Endothelial cell of umbilical vein (primary cell): ENCODE measurements around the gene DAPK2. TPM values are rescaled to one million over a fixed set of nuclear protein-coding genes. Genes with fewer than 3 reads are reported as not detected.

Experiments used
- BruUV-seq: library from RNA; stranded (reverse); fragments of 400-500 nt; replicated peaks from 2 replicates; lab custom pipeline; 2021; lab: Mats Ljungman, UMichigan
- CTCF ChIA-PET: fragments of 300-600, 350-600 bp; sonication (Branson Sonifier 250); formaldehyde crosslinking; loops from one replicate; lab custom pipeline; 2021; ENCODE audit warnings: antibody characterized with exemption, inconsistent platforms; lab: Charles Lee
- POLR2A ChIA-PET: fragments of 300-600, 350-600 bp; sonication (Branson Sonifier 250); formaldehyde crosslinking; loops from one replicate; lab custom pipeline; 2021; ENCODE audit warnings: antibody characterized with exemption, inconsistent platforms; lab: Charles Lee
- DNase-seq: peaks from one replicate; pipeline ENCODE4 v3.0.0-alpha.2; 2011; ENCODE audit warnings: low read depth, low spot score
- FAIRE-seq: peaks from 2 replicates; lab custom pipeline; 2011; peaks lifted over from hg19 to GRCh38; lab: Jason Lieb, UNC
- H2AFZ ChIP-seq: 2 replicates; pipeline ENCODE4 v1.6.0; 2012; ENCODE audit warnings: low read depth, low read length, control low read depth, inconsistent platforms
- H3K27ac ChIP-seq: 2 replicates; pipeline ENCODE4 v1.5.1; 2011; ENCODE audit warnings: low read depth, mild to moderate bottlenecking, control low read depth, low read length, moderate library complexity; ENCODE audit not compliant: insufficient read depth
- H3K27me3 ChIP-seq, 2 experiments: 2 replicates each; pipeline versions ENCODE4 v1.6.0 to v1.6.1; 2011; ENCODE audit warnings: low read length in 2 of 2, mixed read lengths in 1 of 2; ENCODE audit not compliant: control insufficient read depth in 2 of 2, insufficient read depth in 2 of 2
- H3K36me3 ChIP-seq, 2 experiments: 2 replicates in 1 of 2; 3 replicates in 1 of 2; pipeline ENCODE4 v1.5.1; 2011; ENCODE audit warnings: low read length in 2 of 2, mild to moderate bottlenecking in 1 of 2, moderate library complexity in 1 of 2; ENCODE audit not compliant: control insufficient read depth in 2 of 2, insufficient read depth in 2 of 2; ENCODE audit errors: extremely low read depth in 1 of 2
- H3K4me1 ChIP-seq: 3 replicates; pipeline ENCODE4 v1.5.1; 2011; ENCODE audit warnings: mild to moderate bottlenecking, low read length; ENCODE audit not compliant: control insufficient read depth, insufficient read depth; ENCODE audit errors: extremely low read depth
- H3K4me2 ChIP-seq: 2 replicates; pipeline ENCODE4 v1.6.1; 2011; ENCODE audit warnings: low read length, control low read depth, mixed read lengths; ENCODE audit not compliant: insufficient read depth
- H3K4me3 ChIP-seq, 3 experiments: fragments of 200-600 bp in 1 of 3; sonication (generic), shearing (Covaris generic) in 1 of 3; replicated peaks in 1 of 3; 2 replicates each; pipeline ENCODE4 v1.5.1; 2011 to 2016; ENCODE audit warnings: control low read depth in 3 of 3, low read length in 3 of 3, mild to moderate bottlenecking in 2 of 3, inconsistent platforms in 1 of 3, low read depth in 1 of 3, moderate library complexity in 1 of 3; ENCODE audit not compliant: insufficient read depth in 1 of 3
- H3K79me2 ChIP-seq: 2 replicates; pipeline ENCODE4 v1.6.0; 2012; ENCODE audit warnings: low read length, inconsistent platforms; ENCODE audit not compliant: control insufficient read depth, insufficient read depth
- H3K9ac ChIP-seq: replicated peaks from 2 replicates; pipeline ENCODE3; 2011; ENCODE audit warnings: low read length, control low read depth; ENCODE audit not compliant: insufficient read depth; ENCODE audit errors: extremely low read depth
- H3K9me1 ChIP-seq: replicated peaks from 3 replicates; pipeline ENCODE4 v1.6.0; 2011; ENCODE audit warnings: mild to moderate bottlenecking, low read length; ENCODE audit not compliant: control insufficient read depth, insufficient read depth; ENCODE audit errors: extremely low read depth
- H3K9me3 ChIP-seq: replicated peaks from 2 replicates; pipeline ENCODE4 v1.5.1; 2012; ENCODE audit warnings: low read length, inconsistent platforms; ENCODE audit not compliant: control insufficient read depth, insufficient read depth
- H4K20me1 ChIP-seq: replicated peaks from 2 replicates; pipeline ENCODE3; 2011; ENCODE audit warnings: mild to moderate bottlenecking, low read length; ENCODE audit not compliant: control insufficient read depth, insufficient read depth; ENCODE audit errors: extremely low read depth
- EZH2 ChIP-seq: IDR thresholded peaks from 2 replicates; pipeline ENCODE4 v1.6.1; 2012; ENCODE audit warnings: borderline replicate concordance, low read depth, mild to moderate bottlenecking, moderate library complexity, low read length, inconsistent platforms; ENCODE audit not compliant: severe bottlenecking
- FOS ChIP-seq: IDR thresholded peaks from 2 replicates; pipeline ENCODE4 v1.6.1; 2011; ENCODE audit warnings: mild to moderate bottlenecking, low read length, moderate library complexity, borderline replicate concordance; ENCODE audit not compliant: insufficient read depth
- GATA2 ChIP-seq: IDR thresholded peaks from 2 replicates; pipeline ENCODE4 v1.7.0; 2011; ENCODE audit warnings: low read depth, mild to moderate bottlenecking, moderate library complexity, mixed read lengths, low read length; ENCODE audit not compliant: insufficient read length, insufficient read depth
- JUN ChIP-seq: IDR thresholded peaks from 2 replicates; pipeline ENCODE4 v1.6.1; 2011; ENCODE audit warnings: borderline replicate concordance, low read depth; ENCODE audit not compliant: insufficient read length, insufficient read depth
- MAX ChIP-seq: IDR thresholded peaks from 2 replicates; pipeline ENCODE4 v1.6.1; 2011; ENCODE audit not compliant: insufficient read depth, insufficient read length
- MYC ChIP-seq: IDR thresholded peaks from one replicate; pipeline ENCODE4 v1.6.1; 2011; ENCODE audit warnings: mild to moderate bottlenecking, low read depth, low read length
- POLR2A ChIP-seq: IDR thresholded peaks from 2 replicates; pipeline ENCODE4 v1.6.1; 2012; ENCODE audit warnings: low read depth, mild to moderate bottlenecking, control low read depth, low read length
- POLR2AphosphoS5 ChIP-seq: IDR thresholded peaks from 2 replicates; pipeline ENCODE4 v1.6.1; 2012; ENCODE audit warnings: low read depth, mild to moderate bottlenecking, control low read depth, low read length, moderate library complexity; ENCODE audit not compliant: insufficient read depth
- dilution Hi-C: fragments of 300-500 bp; cut with MboI; formaldehyde crosslinking; loops from one replicate; pipeline ENCODE4 v1.15.0; 2019; ENCODE audit warnings: low sequenced_read_pairs; ENCODE audit not compliant: extremely low pct_ligation_motif_present
- intact Hi-C: fragments of 100-400 bp; cut with micrococcal nuclease; formaldehyde crosslinking; loops from one replicate; pipeline ENCODE4 v1.10.0; 2022
- polyA plus RNA-seq, 4 experiments: library from polyadenylated mRNA; depleted of rRNA in 3 of 4; stranded (reverse) in 3 of 4; unstranded in 1 of 4; fragments of >200 nt; gene quantifications; 2 replicates each; pipeline versions ENCODE4 v1.2.1 to v1.2.3, GENCODE V29; 2011 to 2012; ENCODE audit warnings: missing spikeins in 1 of 4
- total RNA-seq: library from RNA; stranded (reverse); gene quantifications from 2 replicates; pipeline ENCODE4 v1.2.3, GENCODE V29; 2021
- TF ChIP-seq, protein P1 (sequence below), 2 donors: IDR thresholded peaks; 1 replicate in 1 of 2; 2 replicates in 1 of 2; pipeline ENCODE4 v1.5.1; 2011; ENCODE audit warnings: low read length in 2 of 2, mild to moderate bottlenecking in 2 of 2, moderate library complexity in 2 of 2, control low read depth in 1 of 2, inconsistent platforms in 1 of 2, low read depth in 1 of 2; ENCODE audit not compliant: insufficient read depth in 1 of 2; ENCODE audit errors: extremely low read depth in 1 of 2

Gene DAPK2
- total and polyA plus RNA-seq, 2 donors (not counting 3 experiments of a cell fraction or from before 2014, with no cell fraction given), result 2.8 to 6.7 TPM

DNA sequence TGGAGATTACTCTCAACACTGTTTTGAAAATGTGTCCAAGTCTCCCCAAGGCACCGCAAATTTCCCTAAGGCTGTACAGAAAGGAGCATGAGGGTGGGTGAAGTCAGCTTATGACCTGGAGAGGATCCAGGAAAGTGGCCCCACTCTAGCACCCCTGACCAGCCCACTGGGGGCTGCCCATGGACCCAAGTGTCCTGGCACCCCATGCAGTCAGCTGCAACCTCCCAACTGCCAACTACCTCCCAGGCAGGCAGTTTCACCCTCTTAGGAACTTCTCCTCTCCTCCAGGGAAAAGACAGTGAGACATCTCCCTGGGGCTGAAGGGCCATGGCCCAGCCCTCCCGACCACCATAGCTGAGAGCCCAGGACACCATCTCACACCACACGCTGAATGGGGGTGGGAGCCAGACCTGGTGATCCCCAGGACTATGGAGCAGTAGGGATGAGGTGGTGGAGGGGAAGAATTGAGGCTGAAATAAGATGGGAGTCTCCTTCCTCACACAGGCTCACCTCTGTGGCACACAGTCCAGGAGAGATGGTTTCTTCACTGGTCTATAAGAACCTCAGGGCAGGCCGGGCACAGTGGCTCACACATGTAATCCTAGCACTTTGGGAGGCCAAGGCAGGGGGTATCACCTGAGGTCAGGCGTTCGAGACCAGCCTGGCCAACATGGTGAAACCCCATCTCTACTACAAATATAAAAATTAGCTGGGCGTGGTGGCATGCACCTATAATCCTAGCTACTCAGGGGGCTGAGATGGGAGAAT, 104.4 kb downstream of the DAPK2 start:
- Histone ChIP-seq H3K4me2 (no peak overlapping the region), H3K9ac (no peak overlapping the region), H3K27ac (no peak overlapping the region), H3K79me2 (no peaks in the 10 kb centered on the region), H3K36me3 (no peaks in the 10 kb centered on the region), H3K27me3 (no peaks in the 10 kb centered on the region), H3K9me3 (no peaks in the 10 kb centered on the region), H4K20me1 (no peaks in the 10 kb centered on the region), H3K4me3 (no peak overlapping the region), H3K9me1 (no peaks in the 10 kb centered on the region), H3K4me1 (peaks cover 38% of the 10 kb centered on the region), H2AFZ (no peak overlapping the region)
- intact Hi-C loops (loop anchor here (5.0 kb wide), 1 partner anchor 35 kb away; no protein-coding TSS in a partner anchor), dilution Hi-C loops (no loop called here)
- ChIA-PET POLR2A (no interaction called here), CTCF (interaction anchor here (1.5 kb wide), 1 partner anchor 26 kb away, joined by 5 read pairs; no protein-coding TSS in a partner anchor)
- DNase-seq (no peak), FAIRE-seq (no peak)
- no TSS peak for BruUV-seq
- no peak for TF ChIP-seq POLR2A
- no peak for TF ChIP-seq MAX
- no peak for TF ChIP-seq FOS
- TF ChIP-seq EZH2, result no peak
- no peak for TF ChIP-seq JUN
- TF ChIP-seq GATA2, result no peak
- TF ChIP-seq, protein P1, sequence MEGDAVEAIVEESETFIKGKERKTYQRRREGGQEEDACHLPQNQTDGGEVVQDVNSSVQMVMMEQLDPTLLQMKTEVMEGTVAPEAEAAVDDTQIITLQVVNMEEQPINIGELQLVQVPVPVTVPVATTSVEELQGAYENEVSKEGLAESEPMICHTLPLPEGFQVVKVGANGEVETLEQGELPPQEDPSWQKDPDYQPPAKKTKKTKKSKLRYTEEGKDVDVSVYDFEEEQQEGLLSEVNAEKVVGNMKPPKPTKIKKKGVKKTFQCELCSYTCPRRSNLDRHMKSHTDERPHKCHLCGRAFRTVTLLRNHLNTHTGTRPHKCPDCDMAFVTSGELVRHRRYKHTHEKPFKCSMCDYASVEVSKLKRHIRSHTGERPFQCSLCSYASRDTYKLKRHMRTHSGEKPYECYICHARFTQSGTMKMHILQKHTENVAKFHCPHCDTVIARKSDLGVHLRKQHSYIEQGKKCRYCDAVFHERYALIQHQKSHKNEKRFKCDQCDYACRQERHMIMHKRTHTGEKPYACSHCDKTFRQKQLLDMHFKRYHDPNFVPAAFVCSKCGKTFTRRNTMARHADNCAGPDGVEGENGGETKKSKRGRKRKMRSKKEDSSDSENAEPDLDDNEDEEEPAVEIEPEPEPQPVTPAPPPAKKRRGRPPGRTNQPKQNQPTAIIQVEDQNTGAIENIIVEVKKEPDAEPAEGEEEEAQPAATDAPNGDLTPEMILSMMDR (IDR thresholded peaks at IDR 0.05; ENCODE audit: extremely low read depth in 1 of 2, insufficient read depth in 1 of 2, low read depth in 1 of 2, low read length in 2 of 2), result no peak
- no peak for TF ChIP-seq POLR2AphosphoS5
- TF ChIP-seq MYC, result no peak
